ENCODE results near the gene FSCN2. TPM values are rescaled to one million over a fixed set of nuclear protein-coding genes. Genes with fewer than 3 reads are reported as not detected.
A peak's percentile ranks its signal among the peaks of the same experiment; 100 is the strongest.

Gene FSCN2
- total RNA-seq, 1 donor, result 5.1 TPM

GRCh38 chr17:81483085-81483861, 44.9 kb upstream of the FSCN2 start:
- no peak for TF ChIP-seq CTCF (IDR thresholded peaks at IDR 0.05; ENCODE audit: extremely low read depth, low read depth, low read length)
- Histone ChIP-seq H3K36me3 (ENCODE audit: insufficient read depth, low read length) (no peaks in the 10 kb centered on the region), H3K27me3 (ENCODE audit: insufficient read depth, low read length) (no peaks in the 10 kb centered on the region), H3K4me1 (ENCODE audit: insufficient read depth, low read length) (peaks cover 20% of the 10 kb centered on the region), H3K27ac (ENCODE audit: low read depth, low read length) (no peak overlapping the region), H2AFZ (ENCODE audit: low read length) (no peak overlapping the region), H3K4me3 (ENCODE audit: insufficient read depth, low read length) (no peak overlapping the region), H3K79me2 (ENCODE audit: insufficient read depth, low read length) (no peaks in the 10 kb centered on the region), H3K9me3 (ENCODE audit: low read depth, low read length) (no peaks in the 10 kb centered on the region), H3K4me2 (ENCODE audit: insufficient read depth, low read length) (no peak overlapping the region), H4K20me1 (ENCODE audit: insufficient read depth, low read length) (no peaks in the 10 kb centered on the region)
- DNase-seq (ENCODE audit: insufficient read length, low spot score, missing footprints), result no peak

- peak overlapping the region; percentile 85 for H3K4me2 ChIP-seq (ENCODE audit: insufficient read depth, low read length)
- peak overlapping the region; percentile 65 for H3K4me3 ChIP-seq (ENCODE audit: insufficient read depth, low read length)
- no peak for DNase-seq (ENCODE audit: insufficient read length, low spot score, missing footprints)
- no peaks in the 10 kb centered on the region for H3K79me2 ChIP-seq (ENCODE audit: insufficient read depth, low read length)
- H3K27ac ChIP-seq (ENCODE audit: low read depth, low read length), result no peak overlapping the region
- H3K36me3 ChIP-seq (ENCODE audit: insufficient read depth, low read length), result no peaks in the 10 kb centered on the region
- H3K27me3 ChIP-seq (ENCODE audit: insufficient read depth, low read length), result no peaks in the 10 kb centered on the region
- TF ChIP-seq CTCF (IDR thresholded peaks at IDR 0.05; ENCODE audit: extremely low read depth, low read depth, low read length), result no peak
- H2AFZ ChIP-seq (ENCODE audit: low read length), result peak overlapping the region; percentile 84
- H3K9me3 ChIP-seq (ENCODE audit: low read depth, low read length), result no peaks in the 10 kb centered on the region
- peaks cover 25% of the 10 kb centered on the region for H3K4me1 ChIP-seq (ENCODE audit: insufficient read depth, low read length)
- no peaks in the 10 kb centered on the region for H4K20me1 ChIP-seq (ENCODE audit: insufficient read depth, low read length)
These were observed 44.3 kb upstream of the FSCN2 start for GRCh38 chr17:81483862-81484194.

- Histone ChIP-seq H3K4me3 (ENCODE audit: insufficient read depth, low read length) (peak overlapping the region; percentile 65), H2AFZ (ENCODE audit: low read length) (peak overlapping the region; percentile 84), H3K9me3 (ENCODE audit: low read depth, low read length) (no peaks in the 10 kb centered on the region), H3K4me1 (ENCODE audit: insufficient read depth, low read length) (peaks cover 25% of the 10 kb centered on the region), H3K36me3 (ENCODE audit: insufficient read depth, low read length) (no peaks in the 10 kb centered on the region), H3K27ac (ENCODE audit: low read depth, low read length) (no peak overlapping the region), H3K27me3 (ENCODE audit: insufficient read depth, low read length) (no peaks in the 10 kb centered on the region), H3K79me2 (ENCODE audit: insufficient read depth, low read length) (no peaks in the 10 kb centered on the region), H4K20me1 (ENCODE audit: insufficient read depth, low read length) (no peaks in the 10 kb centered on the region), H3K4me2 (ENCODE audit: insufficient read depth, low read length) (peak overlapping the region; percentile 85)
- DNase-seq (ENCODE audit: insufficient read length, low spot score, missing footprints), result peak; percentile 99
- TF ChIP-seq CTCF (IDR thresholded peaks at IDR 0.05; ENCODE audit: extremely low read depth, low read depth, low read length), result peak; percentile 76
These were observed 43.8 kb upstream of the FSCN2 start for GRCh38 chr17:81484195-81484979.

GRCh38 chr17:81486199-81486810, 41.9 kb upstream of the FSCN2 start:
- peaks cover 3% of the 10 kb centered on the region for H3K27me3 ChIP-seq (ENCODE audit: insufficient read depth, low read length)
- H3K9me3 ChIP-seq (ENCODE audit: low read depth, low read length), result no peaks in the 10 kb centered on the region
- H3K4me2 ChIP-seq (ENCODE audit: insufficient read depth, low read length), result no peak overlapping the region
- peaks cover 23% of the 10 kb centered on the region for H3K4me1 ChIP-seq (ENCODE audit: insufficient read depth, low read length)
- H3K79me2 ChIP-seq (ENCODE audit: insufficient read depth, low read length), result no peaks in the 10 kb centered on the region
- no peak overlapping the region for H3K4me3 ChIP-seq (ENCODE audit: insufficient read depth, low read length)
- DNase-seq (ENCODE audit: insufficient read length, low spot score, missing footprints), result no peak
- no peak overlapping the region for H3K27ac ChIP-seq (ENCODE audit: low read depth, low read length)
- H2AFZ ChIP-seq (ENCODE audit: low read length), result no peak overlapping the region
- TF ChIP-seq CTCF (IDR thresholded peaks at IDR 0.05; ENCODE audit: extremely low read depth, low read depth, low read length), result no peak
- no peaks in the 10 kb centered on the region for H4K20me1 ChIP-seq (ENCODE audit: insufficient read depth, low read length)
- H3K36me3 ChIP-seq (ENCODE audit: insufficient read depth, low read length), result no peaks in the 10 kb centered on the region

Data from osteoblast (primary cell).